ENCODE data around the gene FAM81A.

DNA sequence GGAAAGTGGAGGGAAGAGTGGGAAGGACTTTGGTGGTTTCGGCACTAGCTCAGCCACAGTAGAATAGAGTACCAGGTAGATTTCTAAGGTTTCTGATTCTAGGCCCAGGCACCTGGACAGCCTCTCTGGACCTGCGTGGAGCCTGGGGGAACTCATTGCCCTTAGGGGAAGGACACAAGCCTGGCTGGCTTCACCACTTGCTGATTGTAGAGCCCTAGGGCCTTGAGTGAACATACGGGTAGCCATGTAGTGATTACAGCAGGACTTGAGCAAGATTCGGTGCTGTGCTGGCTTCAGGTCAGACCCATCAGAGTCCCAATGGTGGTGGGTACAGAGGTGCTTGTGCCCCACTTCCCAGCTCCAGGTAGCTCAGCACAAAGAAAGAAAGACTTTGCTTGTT lies 47.0 kb downstream of the FAM81A start:
- TF ChIP-seq, protein P1, sequence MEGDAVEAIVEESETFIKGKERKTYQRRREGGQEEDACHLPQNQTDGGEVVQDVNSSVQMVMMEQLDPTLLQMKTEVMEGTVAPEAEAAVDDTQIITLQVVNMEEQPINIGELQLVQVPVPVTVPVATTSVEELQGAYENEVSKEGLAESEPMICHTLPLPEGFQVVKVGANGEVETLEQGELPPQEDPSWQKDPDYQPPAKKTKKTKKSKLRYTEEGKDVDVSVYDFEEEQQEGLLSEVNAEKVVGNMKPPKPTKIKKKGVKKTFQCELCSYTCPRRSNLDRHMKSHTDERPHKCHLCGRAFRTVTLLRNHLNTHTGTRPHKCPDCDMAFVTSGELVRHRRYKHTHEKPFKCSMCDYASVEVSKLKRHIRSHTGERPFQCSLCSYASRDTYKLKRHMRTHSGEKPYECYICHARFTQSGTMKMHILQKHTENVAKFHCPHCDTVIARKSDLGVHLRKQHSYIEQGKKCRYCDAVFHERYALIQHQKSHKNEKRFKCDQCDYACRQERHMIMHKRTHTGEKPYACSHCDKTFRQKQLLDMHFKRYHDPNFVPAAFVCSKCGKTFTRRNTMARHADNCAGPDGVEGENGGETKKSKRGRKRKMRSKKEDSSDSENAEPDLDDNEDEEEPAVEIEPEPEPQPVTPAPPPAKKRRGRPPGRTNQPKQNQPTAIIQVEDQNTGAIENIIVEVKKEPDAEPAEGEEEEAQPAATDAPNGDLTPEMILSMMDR (IDR thresholded peaks at IDR 0.05): no peak
- TF ChIP-seq EP300 (IDR thresholded peaks at IDR 0.05) (no peak), POLR2A (IDR thresholded peaks at IDR 0.05) (no peak)

Measured in ovary (tissue), 3 donors.